SK-N-SH (cell line): ENCODE measurements around the gene PNCK. TPM values are rescaled to one million over a fixed set of nuclear protein-coding genes. Genes with fewer than 3 reads are reported as not detected.

Experiments
- CTCF ChIA-PET: fragments of 300-600, 350-600 bp; formaldehyde crosslinking; extraction: SDS; loops from one replicate; lab custom pipeline; 2021; lab: Yijun Ruan, JAX
- POLR2A ChIA-PET: fragments of 350-600 bp; sonication (Branson Sonifier 250); formaldehyde crosslinking; extraction: SDS; loops from one replicate; lab custom pipeline; 2020; ENCODE audit warnings: antibody characterized with exemption, inconsistent platforms; lab: Yijun Ruan, JAX
- DNase-seq: peaks from one replicate; pipeline ENCODE4 v3.0.0; 2012
- H2AFZ ChIP-seq: fragments of 200-600 bp; sonication (generic); 2 replicates; pipeline ENCODE4 v1.8.1; 2016; ENCODE audit warnings: antibody characterized with exemption, mild to moderate bottlenecking, low read depth
- H3F3A ChIP-seq: fragments of 200-600 bp; sonication (generic); replicated peaks from 2 replicates; pipeline ENCODE3; 2016; ENCODE audit warnings: antibody characterized with exemption, mild to moderate bottlenecking; ENCODE audit not compliant: insufficient read depth
- H3K27ac ChIP-seq, 2 experiments: fragments of 200-500 bp in 1 of 2; fragments of 200-600 bp in 1 of 2; sonication (Bioruptor generic) in 1 of 2; sonication (generic), shearing (Covaris generic) in 1 of 2; 2 replicates each; pipeline versions ENCODE4 v1.5.1 to v1.6.1; 2014 to 2016; ENCODE audit warnings: low read depth in 2 of 2, inconsistent platforms in 1 of 2, low read length in 1 of 2, mild to moderate bottlenecking in 1 of 2, mixed read lengths in 1 of 2
- H3K27me3 ChIP-seq: fragments of 200-600 bp; sonication (generic), shearing (Covaris generic); 2 replicates; pipeline ENCODE4 v1.6.1; 2016; ENCODE audit warnings: mixed run types; ENCODE audit not compliant: insufficient read depth
- H3K36me3 ChIP-seq, 2 experiments: fragments of 200-500 bp in 1 of 2; fragments of 200-600 bp in 1 of 2; sonication (Bioruptor generic) in 1 of 2; sonication (generic) in 1 of 2; replicated peaks in 1 of 2; 2 replicates each; pipeline versions ENCODE3 to v1.5.1; 2014 to 2016; ENCODE audit warnings: low read length in 1 of 2, mild to moderate bottlenecking in 1 of 2; ENCODE audit not compliant: insufficient read depth in 2 of 2, control insufficient read depth in 1 of 2
- H3K4me1 ChIP-seq, 2 experiments: fragments of 200-500 bp in 1 of 2; fragments of 200-600 bp in 1 of 2; sonication (Bioruptor generic) in 1 of 2; sonication (generic), shearing (Covaris generic) in 1 of 2; 2 replicates each; pipeline versions ENCODE4 v1.5.1 to v1.6.1; 2014 to 2016; ENCODE audit warnings: low read depth in 1 of 2, low read length in 1 of 2, mixed run types in 1 of 2; ENCODE audit not compliant: insufficient read depth in 2 of 2, control insufficient read depth in 1 of 2
- H3K4me2 ChIP-seq: fragments of 200-600 bp; sonication (generic), shearing (Covaris generic); 2 replicates; pipeline ENCODE4 v1.6.1; 2017; ENCODE audit warnings: mixed run types
- H3K4me3 ChIP-seq, 2 experiments: fragments of 200-500 bp in 1 of 2; fragments of 200-600 bp in 1 of 2; sonication (Bioruptor generic) in 1 of 2; sonication (generic), shearing (Covaris generic) in 1 of 2; 2 replicates each; pipeline versions ENCODE4 v1.5.1 to v1.8.1; 2014 to 2016; ENCODE audit warnings: low read depth in 2 of 2, inconsistent platforms in 1 of 2, low read length in 1 of 2, mild to moderate bottlenecking in 1 of 2, mixed read lengths in 1 of 2, moderate library complexity in 1 of 2
- H3K79me2 ChIP-seq: fragments of 200-600 bp; sonication (generic); 2 replicates; pipeline ENCODE4 v1.8.1; 2017; ENCODE audit warnings: mild to moderate bottlenecking; ENCODE audit not compliant: insufficient read depth
- H3K9ac ChIP-seq: fragments of 200-600 bp; sonication (generic); 2 replicates; pipeline ENCODE4 v1.6.1; 2017; ENCODE audit warnings: mixed run types
- H3K9me2 ChIP-seq: fragments of 200-600 bp; sonication (generic); 2 replicates; pipeline ENCODE4 v1.6.1; 2017; ENCODE audit warnings: mixed run types
- H3K9me3 ChIP-seq: fragments of 200-600 bp; sonication (generic); 2 replicates; pipeline ENCODE4 v1.6.1; 2017; ENCODE audit warnings: mixed run types, mild to moderate bottlenecking, moderate library complexity
- H4K20me1 ChIP-seq: fragments of 200-600 bp; sonication (generic); 2 replicates; pipeline ENCODE4 v1.6.1; 2017; ENCODE audit warnings: mild to moderate bottlenecking, mixed run types; ENCODE audit not compliant: insufficient read depth
- CHD2 ChIP-seq: fragments of 150-350 bp; IDR thresholded peaks from 2 replicates; pipeline ENCODE4 v1.6.1; 2018; ENCODE audit warnings: low read length; ENCODE audit not compliant: partially characterized antibody
- FOXJ3 ChIP-seq: sonication (generic); formaldehyde crosslinking; IDR thresholded peaks from 2 replicates; pipeline ENCODE4 v1.5.1; 2020; ENCODE audit warnings: mild to moderate bottlenecking, missing genetic modification reagents
- FOXM1 ChIP-seq: IDR thresholded peaks from 2 replicates; pipeline ENCODE4 v1.4.0; 2012; ENCODE audit warnings: low read depth, mild to moderate bottlenecking
- GATA2 ChIP-seq: sonication (generic); formaldehyde crosslinking; IDR thresholded peaks from 2 replicates; pipeline ENCODE4 v1.5.0; 2020; ENCODE audit warnings: mild to moderate bottlenecking, missing genetic modification reagents
- MAX ChIP-seq: IDR thresholded peaks from 2 replicates; pipeline ENCODE4 v1.4.0; 2012; ENCODE audit warnings: low read depth
- MXI1 ChIP-seq: IDR thresholded peaks from 2 replicates; pipeline ENCODE4 v1.6.1; 2012; ENCODE audit warnings: mild to moderate bottlenecking, low read depth, low read length, improper control_type of control experiment
- NFIC ChIP-seq: IDR thresholded peaks from 2 replicates; pipeline ENCODE4 v1.4.0; 2012; ENCODE audit warnings: borderline replicate concordance
- PBX3 ChIP-seq: IDR thresholded peaks from 2 replicates; pipeline ENCODE4; 2012
- SMC3 ChIP-seq: IDR thresholded peaks from 2 replicates; pipeline ENCODE4 v1.6.1; 2012; ENCODE audit warnings: low read depth, low read length, improper control_type of control experiment
- TEAD4 ChIP-seq: IDR thresholded peaks from 2 replicates; pipeline ENCODE4 v1.4.0; 2012; ENCODE audit warnings: mild to moderate bottlenecking, borderline replicate concordance; ENCODE audit not compliant: insufficient read depth
- USF1 ChIP-seq: IDR thresholded peaks from 2 replicates; pipeline ENCODE4 v1.4.0; 2012; ENCODE audit warnings: low read depth, borderline replicate concordance
- YY1 ChIP-seq: IDR thresholded peaks from 2 replicates; pipeline ENCODE4 v1.4.0; 2012; ENCODE audit warnings: low read depth, mild to moderate bottlenecking
- ZBTB33 ChIP-seq: IDR thresholded peaks from 2 replicates; pipeline ENCODE4 v1.4.0; 2012; ENCODE audit warnings: low read depth, borderline replicate concordance
- WGBS: methylation state at CpG from one replicate; pipeline ENCODE4 v1.1.6; 2017; ENCODE audit warnings: low lambda C conversion rate; 5-methylcytosine and 5-hydroxymethylcytosine counted together
- polyA plus RNA-seq, 3 experiments: library from polyadenylated mRNA; depleted of rRNA; stranded (reverse); fragments of >200 nt; gene quantifications; 2 replicates each; pipeline ENCODE4 v1.2.3, GENCODE V29; 2012

The PNCK gene
- polyA plus RNA-seq, 1 of the 3 experiments (the other 2 are of a cell fraction), result 1.2 TPM

DNA sequence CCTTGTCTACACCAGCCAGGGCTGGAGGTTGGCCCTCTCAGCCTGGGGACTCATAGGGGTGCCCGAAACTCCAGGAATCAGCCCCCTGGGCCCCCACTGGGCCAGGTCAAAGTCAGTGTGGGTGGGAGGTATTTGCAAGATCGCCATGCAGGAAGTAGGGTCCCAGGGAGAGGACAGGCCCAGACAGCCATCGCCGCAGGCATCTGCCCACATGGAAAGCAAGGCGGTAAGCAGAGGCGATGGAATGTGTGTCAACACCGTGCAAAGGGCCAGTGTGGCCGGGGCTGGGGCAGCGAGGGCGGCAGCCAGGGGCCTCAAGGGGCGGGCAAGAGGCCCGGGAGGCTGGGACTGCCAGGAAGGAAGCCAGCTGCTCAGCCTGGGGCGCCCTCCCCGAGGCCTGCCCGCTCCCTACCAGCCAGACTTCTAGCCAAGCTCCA lies 45.9 kb downstream of the PNCK start (continued):
- TF ChIP-seq PBX3 (no peak), GATA2 (no peak), NFIC (no peak)

DNA sequence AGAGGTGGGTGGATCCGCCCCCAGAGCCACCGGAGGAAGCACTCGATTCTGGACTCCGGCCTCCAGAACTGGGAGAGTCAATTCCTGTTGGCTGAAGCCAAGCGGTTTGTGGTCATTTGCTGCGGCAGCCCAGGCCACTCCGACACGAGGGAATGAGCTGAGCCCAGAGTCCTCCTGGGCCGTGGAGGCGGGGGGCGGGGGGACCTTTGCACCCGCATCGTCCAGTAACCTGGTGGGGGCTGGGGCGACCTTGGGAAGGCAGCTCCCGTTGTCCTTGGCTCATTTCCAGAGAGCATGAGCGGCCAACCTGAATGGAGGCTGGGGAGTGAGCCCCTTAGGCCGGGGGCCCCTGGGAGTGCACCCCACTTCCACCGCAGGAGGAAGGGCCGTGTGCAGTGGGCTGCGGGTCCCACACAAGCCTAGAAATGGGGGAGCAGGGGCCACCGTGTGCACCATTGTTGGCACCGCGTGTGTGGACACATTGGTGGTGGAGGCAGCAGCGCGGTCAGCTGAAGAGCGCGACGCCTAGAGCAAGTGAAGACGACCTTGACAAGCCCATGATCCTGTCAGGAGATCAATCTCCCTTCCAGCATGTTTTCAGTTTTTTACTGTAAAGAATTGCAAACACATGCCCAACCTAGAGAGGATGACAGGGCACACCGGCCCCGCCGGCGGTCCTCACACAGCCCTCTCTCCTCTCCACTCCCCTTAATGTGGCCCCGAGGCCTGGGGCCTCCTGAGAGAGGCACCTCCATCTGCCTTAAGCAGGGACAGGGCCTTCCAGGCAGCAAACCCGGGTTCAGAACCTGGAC lies 46.5 kb downstream of the PNCK start:
- Histone ChIP-seq H3K4me3 (no peak overlapping the region), H4K20me1 (no peaks in the 10 kb centered on the region), H3K9me2 (no peaks in the 10 kb centered on the region), H3K27me3 (peaks cover 65% of the 10 kb centered on the region), H3K4me1 (no peaks in the 10 kb centered on the region; a peak in 1 of 4 replicates), H3K36me3 (no peaks in the 10 kb centered on the region), H3F3A (no peaks in the 10 kb centered on the region), H3K27ac (no peak overlapping the region), H3K9me3 (peaks cover 7% of the 10 kb centered on the region; the same call in 1 of the 2 replicates), H3K9ac (no peak overlapping the region), H2AFZ (no peak overlapping the region), H3K4me2 (no peak overlapping the region), H3K79me2 (no peaks in the 10 kb centered on the region)
- DNase-seq, result no peak
- POLR2A ChIA-PET, result no interaction called here
- 61% methylated on average over 24 of the region's 35 CpGs for WGBS
- CTCF ChIA-PET, result interaction anchor here (1.2 to 1.5 kb wide), 2 partner anchors 16 to 17 kb away, joined by 3 read pairs; no protein-coding TSS in a partner anchor
- TF ChIP-seq TEAD4 (no peak), ZBTB33 (no peak), MAX (no peak), YY1 (no peak)

DNA sequence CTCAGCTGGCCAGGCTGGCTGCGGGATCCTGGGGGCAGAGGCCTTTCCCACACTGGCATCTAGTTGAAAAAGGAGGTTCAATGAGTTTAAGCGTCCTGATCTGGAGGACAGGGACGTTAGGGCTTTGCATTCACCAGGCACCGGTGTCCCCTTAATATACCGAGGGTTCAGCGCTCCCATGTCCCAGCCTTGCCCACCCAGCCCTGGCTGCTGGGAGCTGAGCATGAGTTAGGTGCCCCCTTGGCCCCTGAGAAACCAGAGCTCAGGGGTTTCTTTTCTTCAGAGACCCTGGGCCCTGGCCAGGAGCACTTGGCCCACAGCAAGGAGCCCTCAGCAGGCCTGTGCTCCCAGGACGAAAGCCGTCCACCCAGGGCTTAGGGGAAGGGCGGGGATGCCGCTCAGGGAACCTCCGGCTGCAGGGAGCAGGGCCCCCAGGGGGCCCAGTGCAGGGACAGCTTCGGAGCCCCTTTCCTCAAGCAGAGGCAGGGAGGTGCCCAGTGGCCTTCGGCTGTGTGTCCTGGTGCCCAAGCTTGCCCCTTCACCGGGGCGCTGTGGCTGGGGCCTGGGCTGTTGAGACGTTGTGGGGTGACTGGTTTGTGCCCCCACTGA lies 47.5 kb downstream of the PNCK start:
- WGBS, result 29% methylated on average over 8 of the region's 16 CpGs
- Histone ChIP-seq H3K9me2 (no peaks in the 10 kb centered on the region), H3F3A (no peaks in the 10 kb centered on the region), H3K9ac (no peak overlapping the region), H3K27ac (no peak overlapping the region), H3K27me3 (peaks cover 66% of the 10 kb centered on the region), H3K9me3 (peaks cover 3% of the 10 kb centered on the region; the same call in 1 of the 2 replicates), H4K20me1 (no peaks in the 10 kb centered on the region), H2AFZ (no peak overlapping the region), H3K36me3 (no peaks in the 10 kb centered on the region), H3K4me3 (no peak overlapping the region), H3K79me2 (no peaks in the 10 kb centered on the region), H3K4me1 (no peaks in the 10 kb centered on the region; a peak in 1 of 4 replicates)
- ChIA-PET POLR2A (interaction anchor here (1.5 kb wide), 1 partner anchor 45 kb away, joined by 3 read pairs; no protein-coding TSS in a partner anchor), CTCF (interaction anchor here (0.8 to 1.5 kb wide), 4 partner anchors 10 to 18 kb away, joined by 3 read pairs; no protein-coding TSS in a partner anchor)
- DNase-seq, result no peak
- TF ChIP-seq FOXJ3, result no peak
- TF ChIP-seq SMC3, result no peak
- TF ChIP-seq CHD2, result no peak
- TF ChIP-seq ZBTB33, result no peak
- no peak for TF ChIP-seq MXI1
- TF ChIP-seq FOXM1, result no peak
- TF ChIP-seq USF1, result no peak
- TF ChIP-seq, all 33 proteins: peak for 0
- no peak overlapping the region for H3K4me2 ChIP-seq
